OCI-LY7 (cell line): Measurements from ENCODE around the gene SMYD3. TPM values are rescaled to one million over a fixed set of nuclear protein-coding genes. Genes with fewer than 3 reads are reported as not detected.

ENCODE experiments used
- BruUV-seq: library from RNA; stranded (reverse); fragments of 400-500 nt; replicated peaks from 2 replicates; lab custom pipeline; 2021; lab: Mats Ljungman, UMichigan
- CTCF ChIA-PET: fragments of 300-600 bp; sonication (Branson Sonifier 250); formaldehyde crosslinking; loops from one replicate; lab custom pipeline; 2022; ENCODE audit warnings: antibody characterized with exemption; ENCODE audit not compliant: unreplicated experiment; lab: Charles Lee
- POLR2A ChIA-PET: fragments of 300-600 bp; sonication (Branson Sonifier 250); formaldehyde crosslinking; loops from one replicate; lab custom pipeline; 2022; ENCODE audit warnings: antibody characterized with exemption; lab: Charles Lee
- DNase-seq: peaks from one replicate; pipeline ENCODE4 v3.0.0-alpha.2; 2015; ENCODE audit warnings: low spot score
- H2AFZ ChIP-seq: fragments of 200-600 bp; sonication (generic), shearing (Covaris generic); 2 replicates; pipeline ENCODE4 v1.6.1; 2014; ENCODE audit warnings: mild to moderate bottlenecking, antibody characterized with exemption, low read length, moderate library complexity
- H3K27ac ChIP-seq: fragments of 200-600 bp; sonication (generic); 2 replicates; pipeline ENCODE4 v1.5.1; 2014; ENCODE audit warnings: mixed run types, low read depth, mild to moderate bottlenecking, moderate library complexity, low read length, inconsistent platforms; ENCODE audit not compliant: poor library complexity, severe bottlenecking
- H3K36me3 ChIP-seq: fragments of 200-600 bp; sonication (generic); 2 replicates; pipeline ENCODE4 v1.6.1; 2014; ENCODE audit warnings: mild to moderate bottlenecking, antibody characterized with exemption, low read length, moderate library complexity, mixed read lengths; ENCODE audit not compliant: insufficient read depth
- H3K4me1 ChIP-seq: fragments of 200-600 bp; sonication (generic); 2 replicates; pipeline ENCODE4 v1.5.1; 2014; ENCODE audit warnings: mild to moderate bottlenecking, low read length; ENCODE audit not compliant: insufficient read depth, poor library complexity, severe bottlenecking
- H3K4me2 ChIP-seq: fragments of 200-600 bp; sonication (generic); 2 replicates; pipeline ENCODE4 v1.6.1; 2014; ENCODE audit warnings: mild to moderate bottlenecking, low read length
- H3K4me3 ChIP-seq: fragments of 200-600 bp; sonication (generic); 2 replicates; pipeline ENCODE4 v1.5.1; 2014; ENCODE audit warnings: mild to moderate bottlenecking, low read depth, low read length; ENCODE audit not compliant: poor library complexity, severe bottlenecking
- H3K79me2 ChIP-seq: fragments of 200-600 bp; sonication (generic); 2 replicates; pipeline ENCODE4 v1.6.1; 2016; ENCODE audit warnings: low read depth, mild to moderate bottlenecking, low read length, moderate library complexity, mixed read lengths; ENCODE audit not compliant: insufficient read depth
- H3K9me2 ChIP-seq: fragments of 200-600 bp; sonication (generic); 2 replicates; pipeline ENCODE4 v1.6.1; 2016; ENCODE audit warnings: mild to moderate bottlenecking, low read length, mixed read lengths; ENCODE audit not compliant: insufficient read depth
- H3K9me3 ChIP-seq: fragments of 200-600 bp; sonication (generic); 2 replicates; pipeline ENCODE4 v1.6.1; 2014; ENCODE audit warnings: mild to moderate bottlenecking, mixed run types, low read length, mixed read lengths
- H4K20me1 ChIP-seq: fragments of 200-600 bp; sonication (generic); 2 replicates; pipeline ENCODE4 v1.6.1; 2014; ENCODE audit warnings: mild to moderate bottlenecking, antibody characterized with exemption, low read length, moderate library complexity, mixed read lengths; ENCODE audit not compliant: insufficient read depth
- CTCF ChIP-seq: fragments of 200-600 bp; sonication (generic); conservative IDR thresholded peaks from 2 replicates; pipeline ENCODE4 v1.5.1; 2014; ENCODE audit warnings: mild to moderate bottlenecking, antibody characterized with exemption, low read length, moderate library complexity, mixed read lengths
- EZH2phosphoT487 ChIP-seq: fragments of 200-600 bp; sonication (generic); IDR thresholded peaks from 2 replicates; pipeline ENCODE4 v1.6.1; 2018; ENCODE audit warnings: low read depth, borderline replicate concordance, mild to moderate bottlenecking, mixed run types, antibody characterized with exemption, low read length, moderate library complexity, mixed read lengths
- intact Hi-C: fragments of 100-400 bp; cut with micrococcal nuclease; formaldehyde crosslinking; loops from one replicate; pipeline ENCODE4 v1.10.0; 2022; ENCODE audit not compliant: unreplicated experiment
- total RNA-seq, 2 experiments: library from RNA; depleted of rRNA in 1 of 2; stranded (reverse); fragments of >200 nt in 1 of 2; shearing (Covaris generic) in 1 of 2; gene quantifications; 2 replicates each; pipeline ENCODE4 v1.2.3, GENCODE V29; 2014 to 2022

SMYD3 gene
- total RNA-seq, 2 experiments from 2014 or later, result 28.9 to 34.5 TPM

GRCh38 chr1:246067432-246068216, 439.5 kb downstream of the SMYD3 start:
- no peak overlapping the region for H2AFZ ChIP-seq
- no peak overlapping the region for H3K4me2 ChIP-seq
- TF ChIP-seq CTCF (no peak), EZH2phosphoT487 (no peak)
- no peak for DNase-seq
- H3K36me3 ChIP-seq, result no peaks in the 10 kb centered on the region
- no peak overlapping the region for H3K27ac ChIP-seq
- no peaks in the 10 kb centered on the region for H3K79me2 ChIP-seq
- POLR2A ChIA-PET, result interaction anchor here (1.3 to 1.5 kb wide), 2 partner anchors 8 to 17 kb away, joined by 4 to 6 read pairs; no protein-coding TSS in a partner anchor
- no TSS peak for BruUV-seq
- no peaks in the 10 kb centered on the region for H3K9me3 ChIP-seq
- no peaks in the 10 kb centered on the region for H3K4me1 ChIP-seq
- H4K20me1 ChIP-seq, result no peaks in the 10 kb centered on the region
- no peaks in the 10 kb centered on the region for H3K9me2 ChIP-seq
- CTCF ChIA-PET, result no interaction called here
- H3K4me3 ChIP-seq, result no peak overlapping the region
- intact Hi-C loops, result no loop called here

DNA sequence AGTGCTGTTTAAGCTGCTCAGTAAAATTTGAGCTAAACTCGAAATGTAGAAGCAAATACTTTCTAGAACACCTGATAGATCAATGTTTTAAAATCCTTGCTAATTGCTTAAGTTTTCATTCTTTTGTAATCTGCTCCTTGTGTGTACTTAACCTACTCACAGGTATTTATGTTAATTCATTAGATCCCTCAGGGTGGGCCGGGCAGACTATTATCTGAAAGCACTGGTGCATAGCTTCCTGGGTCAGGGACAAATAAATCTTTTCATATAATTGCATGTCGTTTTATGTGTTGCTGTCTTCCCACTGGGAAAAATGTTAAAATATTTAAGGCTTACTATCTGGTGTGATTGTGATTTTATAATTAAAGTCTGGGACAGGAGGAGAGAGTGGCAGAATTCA, 440.5 kb downstream of the SMYD3 start:
- TF ChIP-seq CTCF, result no peak
- TF ChIP-seq EZH2phosphoT487, result no peak

DNA sequence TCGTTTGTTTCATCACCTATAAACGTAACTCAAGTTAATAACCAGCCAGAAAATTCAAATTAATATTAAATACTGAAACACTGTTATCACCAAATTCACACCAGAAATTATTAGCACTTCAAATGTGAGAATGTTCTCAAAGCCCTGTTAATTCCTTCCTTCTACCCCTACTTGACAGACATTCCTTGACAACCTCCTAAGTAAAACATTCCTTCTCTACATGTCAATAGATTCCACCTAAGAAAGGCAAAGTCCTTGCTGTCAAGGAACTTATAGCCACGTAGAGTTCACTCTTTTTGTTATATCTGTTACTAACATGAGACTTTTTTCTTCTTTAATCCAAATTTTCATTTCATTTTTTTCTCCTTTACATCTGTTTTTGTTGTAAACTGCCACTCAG, 441.5 kb downstream of the SMYD3 start:
- H3K9me3 ChIP-seq, result no peaks in the 10 kb centered on the region
- no peaks in the 10 kb centered on the region for H3K9me2 ChIP-seq
- no peaks in the 10 kb centered on the region for H3K4me1 ChIP-seq
- H2AFZ ChIP-seq, result no peak overlapping the region
- H3K4me2 ChIP-seq, result no peak overlapping the region
- no peaks in the 10 kb centered on the region for H4K20me1 ChIP-seq
- ChIA-PET CTCF (no interaction called here), POLR2A (no interaction called here)
- no peaks in the 10 kb centered on the region for H3K79me2 ChIP-seq
- TF ChIP-seq EZH2phosphoT487, result no peak
- TF ChIP-seq CTCF, result no peak
- no peak overlapping the region for H3K4me3 ChIP-seq
- intact Hi-C loops, result no loop called here
- DNase-seq, result no peak
- no peak overlapping the region for H3K27ac ChIP-seq
- H3K36me3 ChIP-seq, result no peaks in the 10 kb centered on the region
- no TSS peak for BruUV-seq

More for the DNA sequence above, 440.5 kb downstream of the SMYD3 start:
- Histone ChIP-seq H3K9me3 (no peaks in the 10 kb centered on the region), H2AFZ (no peak overlapping the region), H3K36me3 (no peaks in the 10 kb centered on the region), H3K27ac (no peak overlapping the region), H3K79me2 (no peaks in the 10 kb centered on the region), H4K20me1 (no peaks in the 10 kb centered on the region), H3K4me1 (no peaks in the 10 kb centered on the region), H3K4me2 (no peak overlapping the region), H3K9me2 (no peaks in the 10 kb centered on the region), H3K4me3 (no peak overlapping the region)
- BruUV-seq, result no TSS peak
- DNase-seq, result no peak
- intact Hi-C loops, result no loop called here
- ChIA-PET CTCF (no interaction called here), POLR2A (interaction anchor here (1.3 to 1.5 kb wide), 2 partner anchors 9 to 16 kb away, joined by 4 to 6 read pairs; no protein-coding TSS in a partner anchor)
